ENCODE measurements around the gene GNAI1.

GRCh38 chr7:80181411-80181810, 46.8 kb downstream of the GNAI1 start:
- no peak for TF ChIP-seq CTCF (IDR thresholded peaks at IDR 0.05)
- TF ChIP-seq EZH2 (IDR thresholded peaks at IDR 0.05; ENCODE audit: borderline replicate concordance, insufficient read depth, low read depth, low read length, poor library complexity, severe bottlenecking) = no peak

All from B cell (primary cell).